ENCODE data around the gene RPS6KA4.

The RPS6KA4 gene

GRCh38 chr11:64369440-64370421 lies 10.8 kb downstream of the RPS6KA4 start:
- DNase-seq, result no peak

DNA sequence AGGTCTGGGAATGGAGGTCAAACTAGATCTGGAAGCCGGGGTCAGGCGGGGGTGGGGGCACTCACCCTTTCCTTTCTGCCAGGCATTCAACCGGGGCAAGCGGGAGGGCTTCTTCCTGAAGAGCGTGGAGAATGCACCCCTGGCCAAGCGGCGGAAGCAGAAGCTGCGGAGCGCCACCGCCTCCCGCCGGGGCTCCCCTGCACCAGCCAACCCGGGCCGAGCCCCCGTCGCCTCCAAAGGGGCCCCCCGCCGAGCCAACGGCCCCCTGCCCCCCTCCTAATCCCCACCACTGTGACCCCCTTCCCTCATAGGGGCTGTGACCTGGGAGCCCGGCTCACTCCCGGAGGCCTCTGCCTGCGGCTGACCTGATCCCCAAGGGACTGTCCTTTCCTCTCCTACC lies 12.2 kb downstream of the RPS6KA4 start:
- no peak for DNase-seq

DNA sequence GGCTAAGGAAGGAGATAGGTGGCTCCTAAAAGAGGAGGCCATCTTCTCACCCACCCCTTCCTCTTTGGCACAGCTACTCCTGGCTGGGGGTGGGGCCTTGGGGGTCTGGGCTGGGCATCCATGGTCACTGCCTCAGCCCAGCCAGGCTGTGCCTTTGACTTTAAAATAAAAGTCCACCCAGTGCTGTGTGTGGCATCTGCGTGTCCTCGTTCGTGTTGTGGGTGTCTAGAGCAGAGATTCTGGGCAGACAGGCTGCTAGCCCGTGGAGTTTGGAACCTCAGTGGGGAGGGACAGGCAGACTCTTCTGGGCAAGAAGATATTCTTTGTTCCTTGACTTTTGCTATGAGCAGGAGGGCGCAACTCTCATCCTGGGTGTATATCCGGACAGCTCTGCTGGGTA lies 13.1 kb downstream of the RPS6KA4 start:
- no peak for DNase-seq

DNA sequence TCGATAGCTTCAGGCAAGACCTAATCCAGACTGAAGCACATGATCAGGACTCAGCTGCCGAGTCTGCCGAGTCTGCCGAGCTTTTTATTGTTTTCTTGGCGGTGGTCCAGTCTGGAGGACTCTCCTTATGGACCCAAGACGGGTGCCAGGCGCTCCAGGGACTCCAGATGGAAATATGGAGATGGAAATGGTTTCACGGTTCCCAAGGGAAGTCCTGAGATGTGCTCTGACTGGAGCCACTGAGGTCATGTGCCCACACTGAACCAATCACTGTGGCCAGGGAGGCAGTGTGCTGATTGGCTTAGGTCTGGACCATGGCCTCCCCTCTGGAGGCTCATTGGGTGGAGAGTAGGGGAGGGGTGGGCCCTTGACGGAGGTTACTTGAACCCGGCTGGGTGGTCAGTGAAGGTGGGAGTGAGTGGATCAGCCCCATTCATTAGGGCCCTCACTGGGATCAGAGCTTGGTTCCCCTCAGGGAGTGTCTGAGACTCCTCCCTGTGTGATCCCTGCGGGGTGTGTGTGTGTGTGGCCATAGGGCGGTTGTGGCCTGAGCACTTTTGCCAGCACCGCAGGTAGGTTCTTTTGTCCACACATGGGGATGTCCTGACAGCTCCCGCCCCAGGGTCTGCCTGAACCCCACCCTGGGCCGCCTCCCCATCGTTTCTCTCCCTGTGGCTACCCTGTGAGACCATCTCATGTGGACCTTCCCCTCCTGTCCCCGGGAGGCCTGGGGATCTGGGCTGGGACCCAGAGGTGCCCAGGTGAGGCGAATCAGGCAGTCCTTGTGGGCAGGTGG lies 14.0 kb downstream of the RPS6KA4 start:
- DNase-seq, result no peak

DNA sequence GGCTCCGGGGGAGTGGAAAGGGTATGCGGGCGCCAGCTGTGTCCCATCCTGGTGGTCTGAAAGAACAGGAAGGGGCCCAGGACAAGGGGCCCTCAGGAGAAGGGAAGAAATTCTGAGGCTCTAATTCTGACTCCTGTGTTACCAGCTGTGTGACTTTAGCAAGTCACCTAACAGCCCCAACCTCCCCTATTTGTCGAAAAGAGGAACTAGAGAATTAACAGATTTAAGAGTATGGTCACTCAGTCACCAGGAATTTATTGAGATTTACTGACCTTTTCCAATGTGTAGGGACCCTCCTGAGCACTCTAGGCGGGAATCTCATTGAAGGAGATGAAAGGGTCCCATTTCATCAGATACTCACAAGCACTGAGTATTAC lies 14.6 kb downstream of the RPS6KA4 start:
- DNase-seq, result no peak

GRCh38 chr11:64376071-64376470 lies 17.1 kb downstream of the RPS6KA4 start:
- DNase-seq, result no peak

GRCh38 chr11:64378335-64378880 lies 19.4 kb downstream of the RPS6KA4 start:
- no peak for DNase-seq

- no peak for DNase-seq
Measured at GRCh38 chr11:64379160-64379559, 20.2 kb downstream of the RPS6KA4 start.

- DNase-seq, result no peak
Measured at GRCh38 chr11:64379817-64380709, 21.1 kb downstream of the RPS6KA4 start.

GRCh38 chr11:64381350-64381749 lies 22.4 kb downstream of the RPS6KA4 start:
- DNase-seq, result no peak

GRCh38 chr11:64382047-64382446 lies 23.1 kb downstream of the RPS6KA4 start:
- no peak for DNase-seq

DNA sequence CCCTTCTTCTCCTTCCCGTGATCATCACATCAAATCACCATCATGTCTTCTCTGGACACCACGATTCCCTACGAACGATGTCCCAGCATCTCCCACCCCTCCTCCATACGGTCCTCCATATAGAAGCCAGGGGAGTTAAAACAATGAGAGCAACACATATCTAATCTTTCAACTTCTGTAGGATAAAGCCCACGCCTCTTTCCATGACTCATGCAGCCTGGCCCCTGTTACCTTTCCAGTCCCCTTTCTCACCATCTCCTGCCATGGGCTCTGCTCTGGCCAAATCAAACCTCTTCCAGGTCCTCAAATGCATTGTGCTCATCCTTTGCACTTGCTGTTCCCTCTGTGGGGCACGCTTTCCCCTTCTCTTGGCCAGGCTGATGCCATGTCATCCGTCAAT lies 23.6 kb downstream of the RPS6KA4 start:
- DNase-seq, result no peak

- DNase-seq, result no peak
Measured at GRCh38 chr11:64383580-64383979, 24.6 kb downstream of the RPS6KA4 start.

GRCh38 chr11:64384028-64384737 lies 25.2 kb downstream of the RPS6KA4 start:
- DNase-seq, result no peak

DNA sequence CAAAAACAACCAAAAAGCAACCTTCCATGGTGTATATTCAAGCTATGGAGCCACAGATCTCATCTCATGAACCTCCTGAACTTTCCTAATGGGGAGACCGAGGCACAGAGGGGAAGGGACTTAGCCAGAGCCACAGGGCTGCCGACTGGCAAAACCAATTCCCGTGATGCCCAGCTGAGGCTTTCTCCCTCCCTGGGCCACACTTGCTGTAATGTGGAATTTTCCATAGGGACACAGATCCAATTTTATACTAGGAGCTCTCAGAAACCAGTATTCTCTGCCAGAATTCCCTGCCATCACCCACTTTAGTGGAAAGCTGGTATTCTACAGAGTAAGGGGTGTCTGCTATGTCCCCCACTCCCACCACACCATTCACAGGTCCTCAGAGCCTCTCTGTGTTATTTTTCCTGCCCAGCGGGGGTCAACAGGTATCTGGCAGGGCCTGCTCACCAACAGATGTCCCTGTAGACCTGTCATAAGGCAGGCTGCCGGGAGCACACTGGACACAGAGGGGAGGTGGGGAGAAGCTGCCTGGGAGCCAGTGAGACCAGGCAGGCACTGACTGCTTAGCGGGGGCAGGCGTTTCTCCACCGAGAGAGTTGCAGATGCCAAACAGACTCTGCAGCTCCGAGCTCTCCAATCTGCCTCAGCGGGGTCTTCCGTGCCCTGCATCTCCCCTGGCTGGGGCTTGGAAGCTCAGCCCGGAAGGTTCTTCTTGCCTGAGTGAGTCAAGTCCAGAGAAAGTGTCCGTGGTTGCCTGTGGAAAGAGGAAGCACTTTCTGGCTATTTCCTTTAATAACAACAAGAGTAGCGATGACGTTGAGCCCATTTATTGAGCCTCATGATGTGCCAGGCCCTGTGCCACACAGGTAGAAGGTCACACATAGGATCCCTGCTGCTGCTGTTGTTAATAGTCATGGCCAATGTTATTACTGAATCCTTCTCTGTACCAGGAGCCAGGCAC lies 26.3 kb downstream of the RPS6KA4 start:
- no peak for DNase-seq

- no peak for DNase-seq
Measured at GRCh38 chr11:64385945-64386704, 27.2 kb downstream of the RPS6KA4 start.

GRCh38 chr11:64387916-64388315 lies 29.0 kb downstream of the RPS6KA4 start:
- DNase-seq, result no peak

DNA sequence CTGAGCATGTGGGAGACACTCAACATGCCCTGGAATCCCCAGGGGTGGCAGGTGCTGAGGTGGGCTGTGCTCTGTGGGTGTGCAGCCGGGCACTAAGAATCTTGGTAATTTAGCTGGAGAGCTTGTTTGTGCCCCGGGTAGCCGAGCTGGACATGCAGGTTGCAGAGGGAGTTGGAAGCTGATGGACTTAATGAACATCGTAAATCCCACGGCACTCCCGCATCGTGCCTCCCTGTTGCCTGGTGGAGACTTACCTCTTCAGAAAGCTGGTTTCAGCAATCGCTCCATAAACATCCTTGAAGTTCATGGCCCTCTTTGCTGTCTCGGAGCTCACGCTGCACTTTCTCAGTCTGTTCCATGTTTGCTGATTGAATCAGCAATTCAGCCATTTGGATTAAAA lies 29.9 kb downstream of the RPS6KA4 start:
- no peak for DNase-seq

DNA sequence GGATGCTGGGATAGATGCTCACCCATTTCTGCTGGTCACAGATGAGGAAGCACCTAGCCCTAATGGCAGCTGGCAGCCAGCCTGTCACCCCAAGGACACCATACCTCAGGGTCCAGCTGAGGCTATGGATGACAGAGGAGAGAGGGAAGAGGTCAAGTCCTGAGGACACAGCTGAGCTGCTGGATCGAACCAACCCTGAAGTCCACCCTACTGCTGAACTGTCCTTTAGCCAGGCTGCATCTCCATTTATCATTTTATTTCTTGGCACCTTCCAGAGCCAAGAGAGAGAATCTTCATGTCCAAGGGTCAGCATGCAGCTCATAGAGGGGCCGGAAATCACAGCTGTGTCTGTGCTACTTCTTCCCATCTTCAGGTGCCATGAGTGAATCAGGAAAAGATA lies 30.9 kb downstream of the RPS6KA4 start:
- no peak for DNase-seq

- DNase-seq, result no peak
Measured at GRCh38 chr11:64390558-64390957, 31.6 kb downstream of the RPS6KA4 start.
